Panc1 (cell line): ENCODE results near the gene CCZ1.
"Not testable (repeated sequence)": the region's sequence is repeated elsewhere in the genome, so short reads cannot be mapped to it uniquely, and the experiment has no call there.

Experiments
- POLR2AphosphoS5 ChIP-seq: IDR thresholded peaks from 2 replicates; pipeline ENCODE4 v1.6.1; 2012; ENCODE audit warnings: mild to moderate bottlenecking, low read depth, low read length, moderate library complexity
- SIN3A ChIP-seq: IDR thresholded peaks from 2 replicates; pipeline ENCODE4 v1.6.1; 2012; ENCODE audit warnings: low read depth, mild to moderate bottlenecking, low read length, moderate library complexity, borderline replicate concordance; ENCODE audit not compliant: insufficient read depth
- TCF7L2 ChIP-seq: IDR thresholded peaks from 2 replicates; pipeline ENCODE4 v1.6.1; 2011; ENCODE audit warnings: mild to moderate bottlenecking, low read depth, low read length, inconsistent platforms
- TF ChIP-seq, protein P1 (sequence below): fragments of 450-650 bp; IDR thresholded peaks from 2 replicates; pipeline ENCODE4 v1.5.1; 2017; ENCODE audit warnings: mild to moderate bottlenecking

DNA sequence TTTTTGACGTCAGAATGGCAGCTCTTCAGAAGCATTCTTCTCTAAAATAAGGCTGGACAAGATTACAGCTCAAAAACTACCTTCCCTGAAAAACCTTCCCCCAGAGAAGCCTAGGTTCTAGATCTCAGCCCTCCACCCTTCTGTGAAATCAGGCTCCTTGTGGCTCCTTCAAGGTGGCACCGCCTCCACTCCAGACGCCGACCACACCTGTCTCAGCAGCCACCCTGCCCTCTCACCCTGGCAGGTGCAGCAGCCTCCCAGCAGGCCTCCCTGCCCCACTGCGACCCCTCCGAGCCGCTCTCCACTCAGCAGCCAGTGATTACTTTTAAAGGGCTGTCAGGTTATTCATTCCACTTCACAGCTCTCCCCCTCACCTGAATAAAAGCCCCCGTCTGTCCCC is 75.0 kb downstream of the CCZ1 start:
- TF ChIP-seq, protein P1, sequence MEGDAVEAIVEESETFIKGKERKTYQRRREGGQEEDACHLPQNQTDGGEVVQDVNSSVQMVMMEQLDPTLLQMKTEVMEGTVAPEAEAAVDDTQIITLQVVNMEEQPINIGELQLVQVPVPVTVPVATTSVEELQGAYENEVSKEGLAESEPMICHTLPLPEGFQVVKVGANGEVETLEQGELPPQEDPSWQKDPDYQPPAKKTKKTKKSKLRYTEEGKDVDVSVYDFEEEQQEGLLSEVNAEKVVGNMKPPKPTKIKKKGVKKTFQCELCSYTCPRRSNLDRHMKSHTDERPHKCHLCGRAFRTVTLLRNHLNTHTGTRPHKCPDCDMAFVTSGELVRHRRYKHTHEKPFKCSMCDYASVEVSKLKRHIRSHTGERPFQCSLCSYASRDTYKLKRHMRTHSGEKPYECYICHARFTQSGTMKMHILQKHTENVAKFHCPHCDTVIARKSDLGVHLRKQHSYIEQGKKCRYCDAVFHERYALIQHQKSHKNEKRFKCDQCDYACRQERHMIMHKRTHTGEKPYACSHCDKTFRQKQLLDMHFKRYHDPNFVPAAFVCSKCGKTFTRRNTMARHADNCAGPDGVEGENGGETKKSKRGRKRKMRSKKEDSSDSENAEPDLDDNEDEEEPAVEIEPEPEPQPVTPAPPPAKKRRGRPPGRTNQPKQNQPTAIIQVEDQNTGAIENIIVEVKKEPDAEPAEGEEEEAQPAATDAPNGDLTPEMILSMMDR, result not testable (repeated sequence)
- not testable (repeated sequence) for TF ChIP-seq POLR2AphosphoS5, SIN3A, TCF7L2
